ENCODE data around the gene CETN3. TPM values are rescaled to one million over a fixed set of nuclear protein-coding genes. Genes with fewer than 3 reads are reported as not detected.

The CETN3 gene
- total RNA-seq, 4 donors from 2014 or later, result 5.5 to 13.7 (median 6.1) TPM

GRCh38 chr5:90395005-90395404 is 14.6 kb downstream of the CETN3 start:
- H3K4me3 ChIP-seq, result no peak overlapping the region
- WGBS, result 96% methylated on average over 2 of the region's 2 CpGs
- no peak for TF ChIP-seq EP300 (IDR thresholded peaks at IDR 0.05)
- no peak for TF ChIP-seq CTCF (IDR thresholded peaks at IDR 0.05)
- TF ChIP-seq POLR2AphosphoS5 (IDR thresholded peaks at IDR 0.05), result no peak
- no peak for TF ChIP-seq POLR2A (IDR thresholded peaks at IDR 0.05)
- H3K36me3 ChIP-seq, result peaks cover 20% of the 10 kb centered on the region
- no peaks in the 10 kb centered on the region for H3K9me3 ChIP-seq
- no peak overlapping the region for H3K27ac ChIP-seq
- no peaks in the 10 kb centered on the region for H3K27me3 ChIP-seq
- no peak for DNase-seq (ENCODE audit: low spot score in 2 of 2)
- H3K4me1 ChIP-seq, result no peaks in the 10 kb centered on the region

- H3K36me3 ChIP-seq, result peaks cover 3% of the 10 kb centered on the region
- H3K4me1 ChIP-seq, result no peaks in the 10 kb centered on the region
- 56% methylated on average over 3 of the region's 3 CpGs for WGBS
- no peak for DNase-seq (ENCODE audit: low spot score in 2 of 2)
- H3K27me3 ChIP-seq, result no peaks in the 10 kb centered on the region
- no peak overlapping the region for H3K27ac ChIP-seq
- H3K4me3 ChIP-seq, result no peak overlapping the region
- TF ChIP-seq CTCF (IDR thresholded peaks at IDR 0.05) (no peak), POLR2AphosphoS5 (IDR thresholded peaks at IDR 0.05) (no peak), POLR2A (IDR thresholded peaks at IDR 0.05) (no peak), EP300 (IDR thresholded peaks at IDR 0.05) (no peak)
- H3K9me3 ChIP-seq, result no peaks in the 10 kb centered on the region
Observed at GRCh38 chr5:90390928-90391327, 18.6 kb downstream of the CETN3 start.

- Histone ChIP-seq H3K9me3 (no peaks in the 10 kb centered on the region), H3K4me1 (no peaks in the 10 kb centered on the region), H3K36me3 (peaks cover 3% of the 10 kb centered on the region), H3K27me3 (no peaks in the 10 kb centered on the region), H3K4me3 (no peak overlapping the region), H3K27ac (no peak overlapping the region)
- WGBS, result 84% methylated on average over 2 of the region's 2 CpGs
- no peak for TF ChIP-seq POLR2A (IDR thresholded peaks at IDR 0.05)
- no peak for TF ChIP-seq POLR2AphosphoS5 (IDR thresholded peaks at IDR 0.05)
- no peak for TF ChIP-seq EP300 (IDR thresholded peaks at IDR 0.05)
- no peak for TF ChIP-seq CTCF (IDR thresholded peaks at IDR 0.05)
- no peak for DNase-seq (ENCODE audit: low spot score in 2 of 2)
Observed at GRCh38 chr5:90390326-90390725, 19.2 kb downstream of the CETN3 start.

- no peak for DNase-seq (ENCODE audit: low spot score in 2 of 2)
- H3K27ac ChIP-seq, result no peak overlapping the region
- no peaks in the 10 kb centered on the region for H3K9me3 ChIP-seq
- TF ChIP-seq POLR2A (IDR thresholded peaks at IDR 0.05), result no peak
- no peak for TF ChIP-seq POLR2AphosphoS5 (IDR thresholded peaks at IDR 0.05)
- TF ChIP-seq EP300 (IDR thresholded peaks at IDR 0.05), result no peak
- TF ChIP-seq CTCF (IDR thresholded peaks at IDR 0.05), result no peak
- peaks cover 2% of the 10 kb centered on the region for H3K36me3 ChIP-seq
- no peaks in the 10 kb centered on the region for H3K27me3 ChIP-seq
- WGBS, result 77% methylated on average over 3 of the region's 3 CpGs
- no peak overlapping the region for H3K4me3 ChIP-seq
- no peaks in the 10 kb centered on the region for H3K4me1 ChIP-seq
Observed at GRCh38 chr5:90387508-90387907, 22.0 kb downstream of the CETN3 start.

- no peaks in the 10 kb centered on the region for H3K4me1 ChIP-seq
- H3K27me3 ChIP-seq, result no peaks in the 10 kb centered on the region
- no peak overlapping the region for H3K27ac ChIP-seq
- peak in 1 of 2 donors; percentile 35 for TF ChIP-seq CTCF (IDR thresholded peaks at IDR 0.05)
- TF ChIP-seq POLR2AphosphoS5 (IDR thresholded peaks at IDR 0.05), result no peak
- no peaks in the 10 kb centered on the region for H3K9me3 ChIP-seq
- WGBS, result 94% methylated on average over 1 of the region's 1 CpG
- H3K36me3 ChIP-seq, result no peaks in the 10 kb centered on the region
- H3K4me3 ChIP-seq, result no peak overlapping the region
- no peak for DNase-seq (ENCODE audit: low spot score in 2 of 2)
Observed at GRCh38 chr5:90386099-90386710, 23.4 kb downstream of the CETN3 start.

Measured in suprapubic skin (tissue), 4 donors.